ENCODE results near the gene ZNF319. TPM values are rescaled to one million over a fixed set of nuclear protein-coding genes. Genes with fewer than 3 reads are reported as not detected.

The ZNF319 gene
- total RNA-seq, 1 donor: 4.3 TPM

DNA sequence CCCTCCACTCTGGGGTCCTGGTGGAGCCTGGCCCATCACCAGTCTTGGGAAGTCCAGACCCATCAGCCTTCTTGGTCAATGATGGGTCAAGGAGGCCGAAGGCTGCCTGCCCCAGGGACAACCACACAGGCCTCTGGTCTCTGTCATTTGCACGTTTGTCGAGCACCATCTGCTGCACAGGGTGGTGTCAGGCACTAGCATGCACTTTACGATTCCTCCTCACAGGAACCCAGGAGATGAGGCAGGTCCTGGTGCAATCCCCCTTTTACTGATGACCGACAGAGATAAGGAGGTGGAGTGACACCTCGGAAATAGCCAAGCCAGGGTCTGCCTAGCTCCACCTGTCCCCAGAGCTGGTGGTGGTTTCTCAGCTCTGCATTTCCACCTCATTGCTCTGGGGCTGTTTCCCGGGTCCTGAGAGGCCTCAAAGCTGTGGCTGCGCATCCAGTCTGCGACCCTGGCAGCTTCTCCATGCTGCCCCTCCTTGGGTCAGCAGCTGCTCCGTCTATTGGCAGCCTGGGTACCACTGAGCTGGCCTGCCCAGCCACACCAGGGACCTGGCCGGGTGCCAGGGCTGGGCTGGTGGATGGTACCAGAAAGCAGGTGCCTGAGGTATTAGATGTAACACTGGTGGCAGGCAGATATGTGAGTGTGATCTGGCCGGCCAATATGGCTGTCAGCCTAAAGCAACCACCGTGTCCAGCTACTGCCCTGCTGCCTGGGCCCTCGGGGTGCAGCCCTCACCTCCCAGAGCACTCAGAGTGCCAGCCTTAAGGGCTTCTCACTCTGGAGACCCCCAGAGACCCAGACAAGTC, 35.1 kb upstream of the ZNF319 start:
- Histone ChIP-seq H3K4me1 (ENCODE audit: insufficient read depth, low read length) (no peaks in the 10 kb centered on the region), H2AFZ (ENCODE audit: low read length) (no peak overlapping the region), H3K27me3 (ENCODE audit: insufficient read depth, low read length) (no peaks in the 10 kb centered on the region), H3K4me2 (ENCODE audit: insufficient read depth, low read length) (no peak overlapping the region), H3K4me3 (ENCODE audit: insufficient read depth, low read length) (no peak overlapping the region), H3K79me2 (ENCODE audit: insufficient read depth, low read length) (no peaks in the 10 kb centered on the region), H3K27ac (ENCODE audit: low read depth, low read length) (no peak overlapping the region), H3K36me3 (ENCODE audit: insufficient read depth, low read length) (no peaks in the 10 kb centered on the region), H4K20me1 (ENCODE audit: insufficient read depth, low read length) (no peaks in the 10 kb centered on the region), H3K9me3 (ENCODE audit: low read depth, low read length) (no peaks in the 10 kb centered on the region)
- peak; percentile 75 for DNase-seq (ENCODE audit: insufficient read length, low spot score, missing footprints)
- TF ChIP-seq, protein P1, sequence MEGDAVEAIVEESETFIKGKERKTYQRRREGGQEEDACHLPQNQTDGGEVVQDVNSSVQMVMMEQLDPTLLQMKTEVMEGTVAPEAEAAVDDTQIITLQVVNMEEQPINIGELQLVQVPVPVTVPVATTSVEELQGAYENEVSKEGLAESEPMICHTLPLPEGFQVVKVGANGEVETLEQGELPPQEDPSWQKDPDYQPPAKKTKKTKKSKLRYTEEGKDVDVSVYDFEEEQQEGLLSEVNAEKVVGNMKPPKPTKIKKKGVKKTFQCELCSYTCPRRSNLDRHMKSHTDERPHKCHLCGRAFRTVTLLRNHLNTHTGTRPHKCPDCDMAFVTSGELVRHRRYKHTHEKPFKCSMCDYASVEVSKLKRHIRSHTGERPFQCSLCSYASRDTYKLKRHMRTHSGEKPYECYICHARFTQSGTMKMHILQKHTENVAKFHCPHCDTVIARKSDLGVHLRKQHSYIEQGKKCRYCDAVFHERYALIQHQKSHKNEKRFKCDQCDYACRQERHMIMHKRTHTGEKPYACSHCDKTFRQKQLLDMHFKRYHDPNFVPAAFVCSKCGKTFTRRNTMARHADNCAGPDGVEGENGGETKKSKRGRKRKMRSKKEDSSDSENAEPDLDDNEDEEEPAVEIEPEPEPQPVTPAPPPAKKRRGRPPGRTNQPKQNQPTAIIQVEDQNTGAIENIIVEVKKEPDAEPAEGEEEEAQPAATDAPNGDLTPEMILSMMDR (IDR thresholded peaks at IDR 0.05; ENCODE audit: extremely low read depth, low read depth, low read length): no peak

- TF ChIP-seq, protein P1 (IDR thresholded peaks at IDR 0.05; ENCODE audit: extremely low read depth, low read depth, low read length): no peak
- Histone ChIP-seq H3K4me1 (ENCODE audit: insufficient read depth, low read length) (no peaks in the 10 kb centered on the region), H3K36me3 (ENCODE audit: insufficient read depth, low read length) (no peaks in the 10 kb centered on the region), H2AFZ (ENCODE audit: low read length) (no peak overlapping the region), H3K4me2 (ENCODE audit: insufficient read depth, low read length) (no peak overlapping the region), H3K9me3 (ENCODE audit: low read depth, low read length) (no peaks in the 10 kb centered on the region), H3K4me3 (ENCODE audit: insufficient read depth, low read length) (no peak overlapping the region), H3K27me3 (ENCODE audit: insufficient read depth, low read length) (no peaks in the 10 kb centered on the region), H4K20me1 (ENCODE audit: insufficient read depth, low read length) (no peaks in the 10 kb centered on the region), H3K27ac (ENCODE audit: low read depth, low read length) (no peak overlapping the region), H3K79me2 (ENCODE audit: insufficient read depth, low read length) (no peaks in the 10 kb centered on the region)
- peak; percentile 58 for DNase-seq (ENCODE audit: insufficient read length, low spot score, missing footprints)
Observed at GRCh38 chr16:58034774-58035173, 34.3 kb upstream of the ZNF319 start.

DNA sequence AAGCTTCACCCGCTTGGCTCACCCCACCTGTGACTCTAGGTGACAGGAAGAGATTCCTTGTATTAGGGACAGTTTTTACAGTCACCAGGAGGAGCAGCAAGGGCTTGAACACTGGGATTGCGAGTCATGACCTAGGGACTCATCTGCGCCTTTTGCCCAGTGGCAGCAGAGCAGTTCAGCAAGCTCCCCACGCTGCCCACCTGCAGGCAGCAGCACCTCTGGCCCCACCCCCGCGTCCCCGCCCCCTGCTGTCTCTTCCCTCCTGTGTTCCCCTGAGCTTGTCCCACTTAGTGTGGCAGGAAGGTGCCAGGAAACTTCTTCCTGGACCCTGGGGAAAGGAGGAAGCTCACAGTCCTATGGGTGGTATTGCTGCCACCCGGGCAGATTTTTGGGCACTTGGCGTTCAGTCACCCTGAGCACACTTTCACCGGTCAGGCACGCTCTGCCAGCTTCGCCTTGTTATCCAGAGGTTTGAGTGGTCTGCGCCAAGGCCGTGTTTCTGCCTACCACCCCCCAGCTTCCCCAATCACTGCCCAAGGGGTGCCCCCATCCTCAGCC, 33.7 kb upstream of the ZNF319 start:
- TF ChIP-seq, protein P1 (IDR thresholded peaks at IDR 0.05; ENCODE audit: extremely low read depth, low read depth, low read length): no peak
- peak; percentile 64 for DNase-seq (ENCODE audit: insufficient read length, low spot score, missing footprints)
- H3K27me3 ChIP-seq (ENCODE audit: insufficient read depth, low read length): peaks cover 4% of the 10 kb centered on the region

DNA sequence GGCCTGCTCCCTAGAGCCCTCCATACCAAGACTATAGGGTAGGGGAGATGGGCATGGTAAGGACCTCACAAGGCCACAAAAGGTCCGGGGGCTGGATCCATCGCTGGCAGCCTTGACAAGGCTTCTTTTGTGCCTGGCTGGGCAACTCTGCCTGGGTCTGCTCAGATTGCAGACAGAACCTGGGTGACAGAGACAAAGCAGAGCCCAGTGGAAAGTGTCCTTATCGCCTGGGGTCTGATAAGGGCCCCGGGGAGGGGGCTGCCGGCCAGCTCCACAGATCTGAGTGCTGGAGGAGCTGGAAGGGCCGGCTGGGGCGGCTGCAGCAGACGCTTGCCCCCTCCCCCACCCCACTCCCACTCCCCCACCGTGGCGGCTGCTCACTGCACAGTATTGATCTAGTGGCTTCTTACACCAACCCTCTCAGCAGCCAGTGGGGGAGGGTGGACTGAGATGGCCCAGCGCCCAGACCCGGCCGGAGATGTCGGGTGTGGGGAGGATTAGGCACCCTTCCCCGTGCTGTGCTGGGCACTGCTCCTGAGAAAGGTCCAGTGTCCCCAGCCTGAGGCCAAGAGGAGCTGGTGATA, 32.3 kb upstream of the ZNF319 start:
- Histone ChIP-seq H4K20me1 (ENCODE audit: insufficient read depth, low read length) (no peaks in the 10 kb centered on the region), H3K4me1 (ENCODE audit: insufficient read depth, low read length) (no peaks in the 10 kb centered on the region), H3K4me3 (ENCODE audit: insufficient read depth, low read length) (no peak overlapping the region), H3K27ac (ENCODE audit: low read depth, low read length) (no peak overlapping the region), H3K4me2 (ENCODE audit: insufficient read depth, low read length) (no peak overlapping the region), H3K27me3 (ENCODE audit: insufficient read depth, low read length) (peaks cover 19% of the 10 kb centered on the region), H3K9me3 (ENCODE audit: low read depth, low read length) (no peaks in the 10 kb centered on the region), H3K79me2 (ENCODE audit: insufficient read depth, low read length) (no peaks in the 10 kb centered on the region), H3K36me3 (ENCODE audit: insufficient read depth, low read length) (no peaks in the 10 kb centered on the region), H2AFZ (ENCODE audit: low read length) (no peak overlapping the region)
- DNase-seq (ENCODE audit: insufficient read length, low spot score, missing footprints): peak; percentile 91
- TF ChIP-seq, protein P1 (IDR thresholded peaks at IDR 0.05; ENCODE audit: extremely low read depth, low read depth, low read length): no peak

More for the DNA sequence above, 33.7 kb upstream of the ZNF319 start:
- H3K4me2 ChIP-seq (ENCODE audit: insufficient read depth, low read length): no peak overlapping the region
- H3K79me2 ChIP-seq (ENCODE audit: insufficient read depth, low read length): no peaks in the 10 kb centered on the region
- no peaks in the 10 kb centered on the region for H3K9me3 ChIP-seq (ENCODE audit: low read depth, low read length)
- no peaks in the 10 kb centered on the region for H3K4me1 ChIP-seq (ENCODE audit: insufficient read depth, low read length)
- no peak overlapping the region for H3K27ac ChIP-seq (ENCODE audit: low read depth, low read length)
- H3K4me3 ChIP-seq (ENCODE audit: insufficient read depth, low read length): no peak overlapping the region
- H4K20me1 ChIP-seq (ENCODE audit: insufficient read depth, low read length): no peaks in the 10 kb centered on the region
- no peaks in the 10 kb centered on the region for H3K36me3 ChIP-seq (ENCODE audit: insufficient read depth, low read length)
- H2AFZ ChIP-seq (ENCODE audit: low read length): no peak overlapping the region
